ENCODE measurements around the gene TMTC2. TPM values are rescaled to one million over a fixed set of nuclear protein-coding genes. Genes with fewer than 3 reads are reported as not detected.

The TMTC2 gene
- total and polyA plus RNA-seq, 10 of the 15 experiments (the other 5 are each of a cell fraction or from before 2014, with no cell fraction given) = 0.14 to 9.7 (median 1.2) TPM

DNA sequence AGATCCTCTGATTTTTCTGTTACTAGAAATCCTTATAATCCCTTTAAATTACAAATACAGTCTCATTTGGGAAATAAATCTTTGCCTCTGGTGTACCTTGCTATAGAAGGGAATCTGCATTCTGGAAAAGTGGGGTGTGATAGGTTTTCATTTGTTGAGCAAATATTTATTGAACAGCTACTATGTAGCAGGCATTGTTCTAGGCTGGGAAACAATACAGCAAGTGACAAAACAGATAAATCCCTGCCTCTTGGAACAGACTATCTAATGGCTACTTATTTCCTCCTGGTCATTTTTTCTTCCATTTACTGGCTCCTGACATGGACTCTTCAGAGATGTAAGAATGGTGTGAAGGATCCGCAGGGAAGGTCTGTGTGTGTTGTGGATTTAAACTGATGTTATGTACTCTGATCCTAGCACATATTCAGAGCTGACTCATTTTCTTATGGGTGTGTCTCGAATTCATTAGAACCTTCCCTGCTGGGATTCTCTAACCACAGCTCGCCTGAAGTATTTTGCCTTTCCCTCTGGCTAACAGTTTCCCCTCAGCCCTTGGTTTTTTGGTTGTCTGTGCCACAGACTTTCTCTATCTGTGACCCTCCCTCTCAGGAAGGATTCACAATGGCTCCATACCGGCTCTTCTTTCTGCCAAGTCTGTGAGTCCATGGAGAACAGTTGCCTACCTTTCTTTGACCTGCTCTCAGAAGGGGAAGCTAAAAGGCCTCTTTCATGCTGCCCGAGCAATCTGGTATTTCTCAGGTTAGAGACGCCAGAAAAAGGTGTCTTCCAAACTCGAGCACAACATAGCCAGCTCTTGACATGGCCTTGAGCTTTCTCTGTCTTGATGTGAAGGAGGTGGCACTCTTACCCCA is 53.7 kb downstream of the TMTC2 start (continued):
- TF ChIP-seq, protein P1, sequence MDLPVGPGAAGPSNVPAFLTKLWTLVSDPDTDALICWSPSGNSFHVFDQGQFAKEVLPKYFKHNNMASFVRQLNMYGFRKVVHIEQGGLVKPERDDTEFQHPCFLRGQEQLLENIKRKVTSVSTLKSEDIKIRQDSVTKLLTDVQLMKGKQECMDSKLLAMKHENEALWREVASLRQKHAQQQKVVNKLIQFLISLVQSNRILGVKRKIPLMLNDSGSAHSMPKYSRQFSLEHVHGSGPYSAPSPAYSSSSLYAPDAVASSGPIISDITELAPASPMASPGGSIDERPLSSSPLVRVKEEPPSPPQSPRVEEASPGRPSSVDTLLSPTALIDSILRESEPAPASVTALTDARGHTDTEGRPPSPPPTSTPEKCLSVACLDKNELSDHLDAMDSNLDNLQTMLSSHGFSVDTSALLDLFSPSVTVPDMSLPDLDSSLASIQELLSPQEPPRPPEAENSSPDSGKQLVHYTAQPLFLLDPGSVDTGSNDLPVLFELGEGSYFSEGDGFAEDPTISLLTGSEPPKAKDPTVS (IDR thresholded peaks at IDR 0.05; ENCODE audit: low read depth, low read length) = no peak
- no peak for TF ChIP-seq POLR2A (IDR thresholded peaks at IDR 0.05; ENCODE audit: low read depth, low read length)

DNA sequence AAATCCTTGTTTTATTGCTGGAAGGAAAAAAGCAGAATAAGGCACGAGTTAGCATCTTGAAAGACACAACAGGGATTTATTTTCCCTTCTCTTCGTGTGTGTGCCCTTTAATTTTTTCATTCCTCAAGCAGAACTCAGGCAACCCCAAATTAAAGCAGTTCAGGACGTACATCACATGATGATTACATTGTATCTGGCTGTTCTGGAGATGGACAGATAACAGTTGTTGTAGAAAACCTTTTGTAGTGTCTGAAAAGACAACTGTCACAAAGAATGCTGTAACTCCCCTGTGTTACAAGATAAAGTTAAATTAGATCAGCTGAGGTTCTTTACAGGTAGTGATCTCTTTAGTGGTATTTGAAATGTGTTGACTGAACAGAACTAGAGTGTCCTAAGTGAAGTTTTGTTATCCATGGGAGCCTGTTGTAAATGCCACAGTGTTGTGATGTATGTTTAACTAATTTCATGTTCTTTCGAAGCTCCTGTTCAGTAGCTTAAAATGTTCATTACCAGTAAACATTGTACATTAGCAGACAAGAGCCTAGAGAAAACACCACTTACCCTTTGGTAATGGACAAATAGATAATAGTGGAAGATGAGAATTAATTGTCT is 58.5 kb downstream of the TMTC2 start:
- H3K9me3 ChIP-seq (replicated peaks; ENCODE audit: control insufficient read depth, insufficient read depth, low read length) = no peaks in the 10 kb centered on the region
- TF ChIP-seq HDAC6 (IDR thresholded peaks at IDR 0.05; ENCODE audit: unreplicated experiment) (no peak), ZNF217 (IDR thresholded peaks at IDR 0.05) (no peak), FOS (IDR thresholded peaks at IDR 0.05; ENCODE audit: borderline replicate concordance, extremely low read depth, insufficient read length) (no peak), EZH2 (IDR thresholded peaks at IDR 0.05; ENCODE audit: borderline replicate concordance, control insufficient read depth, low read depth, low read length) (no peak), HDAC2 (IDR thresholded peaks at IDR 0.05) (no peak)
- ATAC-seq (no peak), DNase-seq (ENCODE audit: low read depth, low spot score) (no peak), FAIRE-seq (no peak)
- no peak overlapping the region for H2AFZ ChIP-seq (ENCODE audit: control insufficient read depth, low read depth, low read length)
- no peak overlapping the region for H3K9ac ChIP-seq (ENCODE audit: control insufficient read depth, insufficient read depth, low read length)
- SMC1A ChIA-PET (ENCODE audit: uncharacterized antibody, unreplicated experiment) = interaction anchor here (1.0 kb wide), 1 partner anchor 14 kb away, joined by 3 read pairs; no protein-coding TSS in a partner anchor
- no peaks in the 10 kb centered on the region for H4K20me1 ChIP-seq (ENCODE audit: control insufficient read depth, insufficient read depth)
- no peak overlapping the region for H3K4me3 ChIP-seq
- CTCF ChIA-PET = no interaction called here
- intact Hi-C loops (cut with micrococcal nuclease; ENCODE audit: unreplicated experiment) = no loop called here
- no peaks in the 10 kb centered on the region for H3K4me1 ChIP-seq (ENCODE audit: control insufficient read depth, insufficient read depth, low read length)
- no peak overlapping the region for H3K27ac ChIP-seq (ENCODE audit: control insufficient read depth, insufficient read depth)
- POLR2A ChIA-PET = no interaction called here
- H3K79me2 ChIP-seq (ENCODE audit: control insufficient read depth, insufficient read depth, low read length) = no peaks in the 10 kb centered on the region
- RAD21 ChIA-PET (ENCODE audit: unreplicated experiment) = no interaction called here
- WGBS (ENCODE audit: insufficient coverage, insufficient replicate concordance, low lambda C conversion rate, missing lambda C conversion rate) = 72% methylated on average over 4 of the region's 4 CpGs
- no peak overlapping the region for H3K4me2 ChIP-seq (ENCODE audit: control insufficient read depth, insufficient read depth)
- H3K27me3 ChIP-seq (replicated peaks in 1 of 2; ENCODE audit: control insufficient read depth in 2 of 2, insufficient read depth in 2 of 2, low read length in 1 of 2) = no peaks in the 10 kb centered on the region
- no peaks in the 10 kb centered on the region for H3K36me3 ChIP-seq (ENCODE audit: control insufficient read depth in 2 of 2, insufficient read depth in 2 of 2, low read length in 1 of 2)
- BruUV-seq (replicated peaks) = no TSS peak
- in situ Hi-C loops (cut with MboI) = no loop called here

Data from GM12878 (cell line).